Inflammatory macrophage treated with lipopolysaccharide for 1 hour (primary cell): ENCODE data around the gene RAB6A.
A peak's percentile ranks its signal among the peaks of the same experiment; 100 is the strongest.
"Not testable (repeated sequence)": the region's sequence is repeated elsewhere in the genome, so short reads cannot be mapped to it uniquely, and the experiment has no call there.

Experiments
- DNase-seq, 2 donors: peaks; one replicate each; pipeline ENCODE4 v3.0.0-alpha.2; 2020 to 2022

RAB6A gene

DNA sequence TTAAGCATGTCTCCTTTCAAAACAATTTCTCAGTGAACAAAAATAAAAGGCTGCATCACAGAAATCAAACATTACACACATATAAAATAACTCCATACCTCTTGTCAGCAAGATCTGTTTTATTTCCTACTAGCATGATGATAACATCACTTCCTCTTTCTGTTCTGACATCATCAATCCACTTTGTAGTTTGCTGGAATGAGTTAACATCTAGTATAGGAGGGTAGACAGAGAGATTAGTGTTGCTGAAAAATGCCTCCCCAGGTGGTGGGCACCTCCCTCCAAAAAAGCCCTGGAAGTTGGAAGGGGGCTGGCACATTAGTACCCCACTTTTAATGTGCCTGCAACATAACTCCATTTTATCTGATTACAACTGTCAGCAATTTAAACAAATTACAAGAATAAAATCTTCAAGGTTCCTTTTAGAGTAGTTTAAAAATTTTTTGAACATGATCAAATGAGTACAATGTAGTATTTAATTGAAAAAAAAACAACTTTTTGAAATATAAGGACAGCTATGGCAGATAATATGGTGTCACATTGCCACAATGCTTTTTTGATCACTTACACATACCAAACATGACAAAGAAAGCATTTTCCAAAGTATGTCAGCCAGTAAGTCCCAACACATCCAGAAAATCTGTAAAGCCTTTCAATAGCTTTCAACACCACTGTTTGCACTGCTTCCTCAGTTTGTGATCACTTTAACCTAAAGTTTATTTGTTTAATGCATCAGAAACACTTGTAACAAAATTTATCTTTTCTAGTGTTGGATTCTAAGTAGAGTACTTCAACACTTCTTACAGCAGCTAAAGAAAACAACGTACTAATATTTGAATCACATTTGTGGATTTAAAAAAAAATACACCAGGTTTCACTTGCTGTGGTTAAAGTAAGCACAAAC, 44.5 kb downstream of the RAB6A start:
- peak; percentile 55 to 67 for DNase-seq

DNA sequence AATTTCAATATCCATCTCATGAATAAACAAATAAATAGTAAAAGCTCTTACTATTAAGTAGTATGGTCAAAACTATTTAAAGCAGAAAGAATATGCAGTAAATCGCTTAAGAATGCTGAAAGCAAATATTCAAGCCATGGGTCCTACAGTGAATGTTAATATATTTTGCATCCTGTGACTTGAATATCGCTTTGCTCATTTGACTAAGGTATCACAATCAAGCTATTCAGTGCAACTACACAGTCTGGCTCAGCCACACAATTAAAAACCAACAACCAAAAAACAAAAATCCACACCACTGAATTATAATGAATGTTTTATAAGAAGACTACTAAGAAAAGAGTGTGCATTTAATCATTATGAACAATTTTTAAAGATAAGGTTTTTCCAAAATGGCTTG, 45.3 kb downstream of the RAB6A start:
- no peak for DNase-seq

DNA sequence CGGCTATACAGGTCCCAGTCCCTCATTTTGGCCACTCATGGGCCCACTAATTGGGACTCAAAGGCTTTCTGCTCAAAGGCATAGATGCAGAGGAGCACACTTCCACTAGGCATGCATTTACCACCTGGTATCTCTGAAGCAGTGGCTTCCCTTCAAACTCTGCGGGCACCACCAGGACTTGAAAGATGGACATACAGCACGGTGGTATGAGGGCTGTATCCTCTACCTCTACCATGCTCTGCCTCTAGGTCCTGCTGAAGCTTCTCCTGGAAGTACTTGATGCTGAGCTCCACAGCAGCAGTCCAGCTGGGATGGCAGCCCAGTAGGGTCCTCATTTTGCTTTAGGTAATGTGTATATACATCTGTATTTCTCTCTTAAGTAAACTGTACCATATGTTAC, 49.9 kb downstream of the RAB6A start:
- no peak for DNase-seq

- DNase-seq, result no peak
These were observed 55.8 kb downstream of the RAB6A start for GRCh38 chr11:73705053-73705452.

DNA sequence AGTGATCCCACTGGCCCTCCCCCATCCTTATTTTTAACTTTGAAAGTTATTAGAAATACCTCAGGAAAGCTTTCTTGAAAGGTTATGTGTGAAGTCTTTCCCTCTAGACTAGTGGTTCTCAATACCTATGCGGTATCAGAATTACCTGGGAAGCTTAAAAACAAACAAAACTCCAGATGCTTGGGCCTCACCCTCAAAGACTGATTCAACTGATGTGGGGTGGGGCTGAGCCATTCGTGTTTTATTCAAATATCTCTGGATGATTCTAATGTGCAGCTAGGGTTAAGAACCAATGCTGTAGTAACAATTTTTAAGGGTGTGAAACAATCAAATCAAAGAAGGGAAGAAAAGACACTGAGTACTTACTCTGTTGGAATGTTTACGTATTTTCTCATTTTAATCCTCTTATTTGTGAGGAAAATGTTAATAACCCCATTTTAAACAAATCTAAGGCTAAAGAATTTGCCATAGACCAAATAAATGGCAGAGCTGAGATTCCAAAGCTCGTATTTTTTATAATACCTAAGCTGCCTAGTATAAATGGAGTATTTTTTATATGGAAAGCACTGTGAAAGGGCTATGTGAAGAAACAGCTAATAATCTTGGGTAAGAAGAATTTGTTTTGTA, 66.9 kb downstream of the RAB6A start:
- DNase-seq, result no peak

- DNase-seq, result no peak
These were observed 80.2 kb downstream of the RAB6A start for GRCh38 chr11:73680687-73681086.

GRCh38 chr11:73676552-73676951, 84.3 kb downstream of the RAB6A start:
- not testable (repeated sequence) for DNase-seq

- no peak for DNase-seq
These were observed 89.2 kb downstream of the RAB6A start for GRCh38 chr11:73671701-73672100.

- DNase-seq, result no peak
These were observed 90.1 kb downstream of the RAB6A start for GRCh38 chr11:73670808-73671207.

DNA sequence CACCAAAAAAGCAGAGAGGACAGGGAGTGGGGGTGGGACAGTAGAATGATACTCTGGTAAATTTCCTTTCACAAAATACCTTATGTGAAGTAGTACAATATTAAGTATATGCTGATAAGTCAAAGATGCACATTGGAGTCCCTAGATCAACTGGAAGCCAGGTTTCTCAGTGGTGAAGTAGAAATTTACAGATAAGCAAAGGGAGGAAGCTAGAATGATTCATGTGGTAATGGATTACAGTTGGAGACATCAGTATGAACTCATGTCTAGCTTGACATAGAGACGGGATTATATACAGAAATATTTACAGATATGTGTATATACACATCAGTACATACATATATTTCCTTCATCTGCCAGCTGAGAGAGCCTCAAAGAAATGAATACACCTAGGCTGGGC, 93.0 kb downstream of the RAB6A start:
- no peak for DNase-seq

DNA sequence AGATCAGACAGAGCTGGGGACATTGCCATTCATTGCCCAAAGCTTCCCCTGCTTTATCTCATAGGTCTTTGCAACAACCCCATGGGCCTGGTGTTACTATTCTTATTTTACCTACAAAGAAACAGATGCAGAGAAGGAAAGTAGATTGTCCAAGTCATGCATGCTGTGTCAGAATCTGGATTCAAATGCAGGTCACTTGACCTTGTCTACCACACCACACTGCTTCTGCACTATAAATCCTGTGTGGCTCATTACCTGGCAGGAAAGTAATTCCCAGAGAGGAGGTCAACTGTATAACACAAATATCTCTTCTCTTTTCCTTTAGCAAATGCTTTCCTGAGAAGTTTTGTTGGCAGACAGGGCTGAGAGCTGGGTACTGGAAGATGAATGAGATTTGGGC, 96.0 kb downstream of the RAB6A start:
- DNase-seq, result no peak

- no peak for DNase-seq
These were observed 97.0 kb downstream of the RAB6A start for GRCh38 chr11:73663604-73664495.

GRCh38 chr11:73662445-73663157, 98.3 kb downstream of the RAB6A start:
- no peak for DNase-seq

GRCh38 chr11:73661035-73661628, 99.7 kb downstream of the RAB6A start:
- peak; percentile 78 to 99 for DNase-seq

GRCh38 chr11:73660497-73661034, 100.3 kb downstream of the RAB6A start:
- DNase-seq, result no peak

- DNase-seq, result no peak
These were observed 100.9 kb downstream of the RAB6A start for GRCh38 chr11:73659961-73660360.

- no peak for DNase-seq
These were observed 103.9 kb downstream of the RAB6A start for GRCh38 chr11:73656985-73657384.

GRCh38 chr11:73655686-73656085, 105.2 kb downstream of the RAB6A start:
- no peak for DNase-seq

DNA sequence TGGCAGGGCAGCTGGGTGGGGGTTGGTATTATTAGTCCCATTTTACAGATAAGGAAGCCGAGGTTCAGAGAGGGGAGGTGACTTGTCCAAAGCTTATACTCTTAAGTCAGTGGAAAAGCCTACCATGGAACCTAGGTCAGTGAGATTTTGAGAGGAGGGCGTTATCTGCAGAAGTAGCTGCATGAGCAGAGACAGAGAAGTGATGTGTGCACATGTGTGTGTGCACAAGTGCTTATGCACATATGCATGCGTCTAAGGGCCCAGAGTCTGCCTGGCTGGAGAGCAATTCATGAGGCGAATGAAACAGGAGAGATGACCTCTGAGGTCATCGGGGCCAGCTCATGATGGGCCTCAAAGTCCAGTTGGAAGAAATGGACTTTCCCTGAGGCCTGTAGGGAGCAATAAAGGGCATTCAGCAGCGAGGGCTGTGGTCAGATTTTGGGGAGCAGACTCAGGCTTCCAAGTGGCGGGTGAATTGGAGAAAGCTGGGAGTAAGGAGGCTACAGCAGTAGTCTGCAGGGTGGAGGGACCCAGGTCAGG, 106.3 kb downstream of the RAB6A start:
- DNase-seq, result no peak

DNA sequence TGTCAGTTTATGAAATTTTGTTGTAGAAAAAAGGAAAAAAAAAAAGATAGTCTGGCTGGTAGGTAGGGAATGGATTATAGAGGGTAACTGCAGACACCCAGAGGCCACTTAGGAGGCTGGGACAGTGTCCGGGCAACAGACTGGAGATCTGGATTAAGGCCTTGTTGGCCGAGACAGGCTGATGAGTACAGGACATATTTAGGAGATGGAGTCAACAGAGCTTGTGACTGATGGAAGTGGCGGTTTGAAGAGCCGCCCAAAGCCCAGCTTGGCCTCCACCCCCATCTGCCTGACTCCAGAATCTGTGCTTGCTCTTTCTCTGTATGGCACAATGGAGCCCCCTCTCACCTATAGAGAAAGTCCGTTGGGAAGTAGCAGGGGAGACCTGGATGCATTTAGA, 106.9 kb downstream of the RAB6A start:
- no peak for DNase-seq

DNA sequence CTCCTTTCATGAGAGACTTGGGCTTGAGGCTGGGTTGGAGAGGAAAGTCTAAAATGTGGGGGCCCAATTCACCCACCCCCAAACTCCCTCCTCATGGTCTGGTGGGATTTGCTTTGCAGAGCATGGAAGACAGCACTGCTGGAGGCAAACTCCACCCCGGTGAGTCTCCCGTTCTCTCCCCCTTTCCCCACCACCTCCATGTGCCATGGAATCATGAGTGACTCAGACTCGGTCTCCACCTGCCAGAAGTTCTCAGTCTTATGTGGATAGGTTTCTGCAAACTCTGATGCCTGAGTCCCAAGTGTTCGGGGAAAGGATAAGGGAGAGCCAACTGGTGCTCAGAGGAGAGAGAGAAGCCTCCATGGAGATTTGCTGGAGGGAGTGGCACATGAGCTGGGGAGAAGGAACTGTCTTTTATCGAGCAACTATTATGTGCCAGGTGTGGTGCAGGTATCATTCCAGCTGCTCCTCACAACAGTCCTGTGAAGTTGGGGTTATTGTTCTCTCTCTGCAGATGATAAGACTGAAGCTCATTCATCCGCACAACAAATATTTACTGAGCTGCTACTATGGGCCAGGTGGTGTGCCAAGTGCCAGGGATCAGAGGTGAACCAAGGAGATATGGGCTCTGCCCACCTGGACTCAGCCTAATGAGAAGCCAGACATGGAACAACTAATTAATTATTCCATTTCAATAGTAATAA, 107.9 kb downstream of the RAB6A start:
- no peak for DNase-seq
